ENCODE results near the gene ABCA1. TPM values are rescaled to one million over a fixed set of nuclear protein-coding genes. Genes with fewer than 3 reads are reported as not detected.
A peak's percentile ranks its signal among the peaks of the same experiment; 100 is the strongest.

ABCA1 gene
- total and polyA plus RNA-seq, 4 experiments from 2014 or later: 0.57 to 1.2 (median 0.91) TPM

- peaks cover 8 to 17% of the 10 kb centered on the region in 2 donors for H3K27me3 Mint-ChIP-seq
- no peak overlapping the region for H3K4me3 Mint-ChIP-seq
- Histone ChIP-seq H3K4me3 (ENCODE audit: low read length in 2 of 2) (no peak overlapping the region), H3K4me1 (ENCODE audit: insufficient read depth, low read length) (peaks cover 14% of the 10 kb centered on the region), H3K27me3 (ENCODE audit: insufficient read depth, low read length) (no peaks in the 10 kb centered on the region), H3K27ac (ENCODE audit: low read depth, low read length) (no peak overlapping the region), H3K9me3 (ENCODE audit: control insufficient read depth in 1 of 2, low read length in 2 of 2) (no peaks in the 10 kb centered on the region), H3K36me3 (ENCODE audit: insufficient read depth, low read length) (no peaks in the 10 kb centered on the region)
- intact Hi-C loops (cut with micrococcal nuclease): no loop called here
- H3K4me1 Mint-ChIP-seq: peaks cover 6 to 19% (median 17%) of the 10 kb centered on the region in 4 donors
- CTCF ChIA-PET (ENCODE audit: partially characterized antibody): no interaction called here
- no peaks in the 10 kb centered on the region for H3K9me3 Mint-ChIP-seq
- no peak for DNase-seq
- POLR2A ChIA-PET (ENCODE audit: partially characterized antibody): no interaction called here
- peaks cover 0 to 4% of the 10 kb centered on the region in 2 donors for H3K36me3 Mint-ChIP-seq
- no peak overlapping the region for H3K27ac Mint-ChIP-seq
Measured at GRCh38 chr9:104971511-104971910, 43.6 kb upstream of the ABCA1 start.

GRCh38 chr9:104970271-104970987, 42.5 kb upstream of the ABCA1 start:
- ChIA-PET POLR2A (ENCODE audit: partially characterized antibody) (no interaction called here), CTCF (ENCODE audit: partially characterized antibody) (interaction anchor here (0.7 kb wide), 1 partner anchor 44 kb away, joined by 5 read pairs; no protein-coding TSS in a partner anchor)
- Histone ChIP-seq H3K4me1 (ENCODE audit: insufficient read depth, low read length) (peaks cover 14% of the 10 kb centered on the region), H3K9me3 (ENCODE audit: control insufficient read depth in 1 of 2, low read length in 2 of 2) (no peaks in the 10 kb centered on the region), H3K27me3 (ENCODE audit: insufficient read depth, low read length) (no peaks in the 10 kb centered on the region), H3K27ac (ENCODE audit: low read depth, low read length) (no peak overlapping the region), H3K4me3 (ENCODE audit: low read length in 2 of 2) (no peak overlapping the region), H3K36me3 (ENCODE audit: insufficient read depth, low read length) (no peaks in the 10 kb centered on the region)
- intact Hi-C loops (cut with micrococcal nuclease): no loop called here
- Mint-ChIP-seq H3K27ac (no peak overlapping the region), H3K4me1 (peaks cover 6 to 19% (median 17%) of the 10 kb centered on the region in 4 donors), H3K4me3 (no peak overlapping the region), H3K27me3 (peaks cover 8 to 17% of the 10 kb centered on the region in 2 donors), H3K36me3 (peaks cover 0 to 4% of the 10 kb centered on the region in 2 donors), H3K9me3 (no peaks in the 10 kb centered on the region)
- DNase-seq: no peak

- peaks cover 0 to 4% of the 10 kb centered on the region in 2 donors for H3K36me3 Mint-ChIP-seq
- H3K27ac Mint-ChIP-seq: peak overlapping the region in 5 of 7 donors; percentile 18 to 95 (median 78)
- Histone ChIP-seq H3K36me3 (ENCODE audit: insufficient read depth, low read length) (no peaks in the 10 kb centered on the region), H3K4me1 (ENCODE audit: insufficient read depth, low read length) (peaks cover 14% of the 10 kb centered on the region), H3K9me3 (ENCODE audit: control insufficient read depth in 1 of 2, low read length in 2 of 2) (no peaks in the 10 kb centered on the region), H3K27ac (ENCODE audit: low read depth, low read length) (no peak overlapping the region), H3K4me3 (ENCODE audit: low read length in 2 of 2) (no peak overlapping the region), H3K27me3 (ENCODE audit: insufficient read depth, low read length) (no peaks in the 10 kb centered on the region)
- intact Hi-C loops (cut with micrococcal nuclease): loop anchor here (2.0 to 10.0 kb wide), 2 partner anchors 22 to 156 kb away; no protein-coding TSS in a partner anchor
- peak overlapping the region; percentile 89 to 96 (median 94) for H3K4me3 Mint-ChIP-seq
- CTCF ChIA-PET (ENCODE audit: partially characterized antibody): interaction anchor here (2.0 kb wide), 1 partner anchor 159 kb away, joined by 5 read pairs; no protein-coding TSS in a partner anchor
- H3K27me3 Mint-ChIP-seq: peaks cover 6 to 13% of the 10 kb centered on the region in 2 donors
- DNase-seq: no peak
- POLR2A ChIA-PET (ENCODE audit: partially characterized antibody): interaction anchor here (1.0 to 1.6 kb wide), 3 partner anchors 22 to 434 kb away, joined by 3 to 6 read pairs (median 4); no protein-coding TSS in a partner anchor
- no peaks in the 10 kb centered on the region for H3K9me3 Mint-ChIP-seq
- peaks cover 3 to 17% (median 13%) of the 10 kb centered on the region in 4 donors for H3K4me1 Mint-ChIP-seq
Measured at GRCh38 chr9:104969116-104969515, 41.2 kb upstream of the ABCA1 start.

- ChIA-PET POLR2A (ENCODE audit: partially characterized antibody) (interaction anchor here (0.9 to 1.6 kb wide), 7 partner anchors 12 to 435 kb away, joined by 3 to 6 read pairs (median 4); partner anchors contain the start of genes ABCA1 and SLC44A1), CTCF (ENCODE audit: partially characterized antibody) (interaction anchor here (0.7 to 2.0 kb wide), 5 partner anchors 13 to 643 kb away, joined by 3 to 8 read pairs (median 3); no protein-coding TSS in a partner anchor)
- Mint-ChIP-seq H3K27ac (peak overlapping the region; percentile 73 to 95 (median 90)), H3K4me1 (peaks cover 2 to 17% (median 11%) of the 10 kb centered on the region in 4 donors), H3K27me3 (peaks cover 6 to 13% of the 10 kb centered on the region in 2 donors), H3K4me3 (peak overlapping the region; percentile 89 to 96 (median 94)), H3K9me3 (no peaks in the 10 kb centered on the region), H3K36me3 (peaks cover 0 to 4% of the 10 kb centered on the region in 2 donors)
- peak; percentile 87 to 91 (median 89) for DNase-seq
- no peaks in the 10 kb centered on the region for H3K27me3 ChIP-seq (ENCODE audit: insufficient read depth, low read length)
- H3K9me3 ChIP-seq (ENCODE audit: control insufficient read depth in 1 of 2, low read length in 2 of 2): no peaks in the 10 kb centered on the region
- intact Hi-C loops (cut with micrococcal nuclease): loop anchor here (1.0 to 10.0 kb wide), 5 partner anchors 22 to 276 kb away; partner anchors contain the start of genes ABCA1 and SLC44A1
- H3K4me1 ChIP-seq (ENCODE audit: insufficient read depth, low read length): peaks cover 14% of the 10 kb centered on the region
- H3K4me3 ChIP-seq (ENCODE audit: low read length in 2 of 2): peak overlapping the region; percentile 78 to 88
- no peaks in the 10 kb centered on the region for H3K36me3 ChIP-seq (ENCODE audit: insufficient read depth, low read length)
- H3K27ac ChIP-seq (ENCODE audit: low read depth, low read length): peak overlapping the region; percentile 58
Measured at GRCh38 chr9:104968025-104968982, 40.3 kb upstream of the ABCA1 start.

GRCh38 chr9:104963076-104963475, 35.1 kb upstream of the ABCA1 start:
- intact Hi-C loops (cut with micrococcal nuclease): loop anchor here (10.0 kb wide), 1 partner anchor 162 kb away; no protein-coding TSS in a partner anchor
- Histone ChIP-seq H3K4me3 (ENCODE audit: low read length in 2 of 2) (no peak overlapping the region), H3K36me3 (ENCODE audit: insufficient read depth, low read length) (no peaks in the 10 kb centered on the region), H3K27me3 (ENCODE audit: insufficient read depth, low read length) (no peaks in the 10 kb centered on the region), H3K27ac (ENCODE audit: low read depth, low read length) (no peak overlapping the region), H3K4me1 (ENCODE audit: insufficient read depth, low read length) (peaks cover 18% of the 10 kb centered on the region), H3K9me3 (ENCODE audit: control insufficient read depth in 1 of 2, low read length in 2 of 2) (no peaks in the 10 kb centered on the region)
- ChIA-PET CTCF (ENCODE audit: partially characterized antibody) (no interaction called here), POLR2A (ENCODE audit: partially characterized antibody) (no interaction called here)
- H3K4me1 Mint-ChIP-seq: peaks cover 12 to 31% (median 16%) of the 10 kb centered on the region in 4 donors
- H3K4me3 Mint-ChIP-seq: no peak overlapping the region
- H3K9me3 Mint-ChIP-seq: no peaks in the 10 kb centered on the region
- H3K27me3 Mint-ChIP-seq: peaks cover 2 to 3% of the 10 kb centered on the region in 2 donors
- no peak for DNase-seq
- H3K36me3 Mint-ChIP-seq: no peaks in the 10 kb centered on the region
- H3K27ac Mint-ChIP-seq: no peak overlapping the region

- H3K9me3 Mint-ChIP-seq: no peaks in the 10 kb centered on the region
- Histone ChIP-seq H3K4me1 (ENCODE audit: insufficient read depth, low read length) (peaks cover 12% of the 10 kb centered on the region), H3K9me3 (ENCODE audit: control insufficient read depth in 1 of 2, low read length in 2 of 2) (no peaks in the 10 kb centered on the region), H3K27me3 (ENCODE audit: insufficient read depth, low read length) (no peaks in the 10 kb centered on the region), H3K27ac (ENCODE audit: low read depth, low read length) (no peak overlapping the region), H3K4me3 (ENCODE audit: low read length in 2 of 2) (no peak overlapping the region), H3K36me3 (ENCODE audit: insufficient read depth, low read length) (no peaks in the 10 kb centered on the region)
- peak overlapping the region in 2 of 7 donors; percentile 39 to 80 for H3K27ac Mint-ChIP-seq
- POLR2A ChIA-PET (ENCODE audit: partially characterized antibody): interaction anchor here (1.4 kb wide), 1 partner anchor 29 kb away, joined by 3 read pairs; no protein-coding TSS in a partner anchor
- intact Hi-C loops (cut with micrococcal nuclease): loop anchor here (10.0 kb wide), 1 partner anchor 163 kb away; no protein-coding TSS in a partner anchor
- peaks cover 10 to 28% (median 13%) of the 10 kb centered on the region in 4 donors for H3K4me1 Mint-ChIP-seq
- no peaks in the 10 kb centered on the region for H3K36me3 Mint-ChIP-seq
- H3K4me3 Mint-ChIP-seq: no peak overlapping the region
- no peak for DNase-seq
- CTCF ChIA-PET (ENCODE audit: partially characterized antibody): interaction anchor here (0.6 kb wide), 1 partner anchor 152 kb away, joined by 3 read pairs; no protein-coding TSS in a partner anchor
- H3K27me3 Mint-ChIP-seq: peaks cover 0 to 2% of the 10 kb centered on the region in 2 donors
Measured at GRCh38 chr9:104961701-104962359, 33.9 kb upstream of the ABCA1 start.
